Uterus (tissue), 2 donors: ENCODE measurements around the gene HAS3.

Source experiments
- POLR2A ChIP-seq, 2 donors: fragments of 450-650 bp; IDR thresholded peaks; one replicate each; pipeline ENCODE4 v1.6.1; 2016; ENCODE audit warnings: antibody characterized with exemption in 2 of 2, mild to moderate bottlenecking in 1 of 2, moderate library complexity in 1 of 2
- TF ChIP-seq, protein P1 (sequence below), 4 experiments: fragments of 200-600 bp in 2 of 4; fragments of 450-650 bp in 2 of 4; sonication (generic) in 2 of 4; IDR thresholded peaks; one replicate each; pipeline ENCODE4 v1.5.1; 2016 to 2019; ENCODE audit warnings: antibody characterized with exemption in 4 of 4, mild to moderate bottlenecking in 2 of 4, moderate library complexity in 1 of 4

DNA sequence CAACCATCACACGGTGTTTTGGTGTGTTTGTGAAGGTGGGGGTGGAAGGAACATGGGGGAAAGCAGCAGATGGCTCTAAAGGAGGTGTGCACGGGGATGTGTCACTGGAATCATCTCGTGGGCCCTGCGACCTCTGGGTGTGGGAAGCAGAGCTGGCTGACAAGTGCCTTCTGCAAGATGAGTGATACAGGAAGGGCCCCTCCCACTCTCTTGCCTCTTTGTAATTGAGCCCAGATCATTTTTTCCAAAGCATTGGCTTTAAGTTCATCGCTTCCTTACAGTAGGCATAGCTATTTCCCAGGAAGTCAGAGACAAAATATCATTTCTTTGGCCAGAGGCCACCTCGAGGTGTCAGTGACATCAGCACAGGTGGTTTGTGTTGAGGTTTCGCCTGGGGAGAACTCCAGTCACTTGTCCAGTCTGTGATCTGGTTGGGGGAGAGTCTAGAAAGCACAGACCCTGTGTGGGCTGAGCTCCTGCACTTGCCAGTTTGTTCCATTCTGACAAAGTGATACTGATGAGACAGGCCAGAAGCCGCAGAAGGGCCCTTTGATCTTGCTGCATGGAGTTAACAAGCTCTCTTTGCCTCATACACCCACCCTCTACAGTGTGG, 60.9 kb downstream of the HAS3 start:
- TF ChIP-seq POLR2A (IDR thresholded peaks at IDR 0.05): no peak
- TF ChIP-seq, protein P1, sequence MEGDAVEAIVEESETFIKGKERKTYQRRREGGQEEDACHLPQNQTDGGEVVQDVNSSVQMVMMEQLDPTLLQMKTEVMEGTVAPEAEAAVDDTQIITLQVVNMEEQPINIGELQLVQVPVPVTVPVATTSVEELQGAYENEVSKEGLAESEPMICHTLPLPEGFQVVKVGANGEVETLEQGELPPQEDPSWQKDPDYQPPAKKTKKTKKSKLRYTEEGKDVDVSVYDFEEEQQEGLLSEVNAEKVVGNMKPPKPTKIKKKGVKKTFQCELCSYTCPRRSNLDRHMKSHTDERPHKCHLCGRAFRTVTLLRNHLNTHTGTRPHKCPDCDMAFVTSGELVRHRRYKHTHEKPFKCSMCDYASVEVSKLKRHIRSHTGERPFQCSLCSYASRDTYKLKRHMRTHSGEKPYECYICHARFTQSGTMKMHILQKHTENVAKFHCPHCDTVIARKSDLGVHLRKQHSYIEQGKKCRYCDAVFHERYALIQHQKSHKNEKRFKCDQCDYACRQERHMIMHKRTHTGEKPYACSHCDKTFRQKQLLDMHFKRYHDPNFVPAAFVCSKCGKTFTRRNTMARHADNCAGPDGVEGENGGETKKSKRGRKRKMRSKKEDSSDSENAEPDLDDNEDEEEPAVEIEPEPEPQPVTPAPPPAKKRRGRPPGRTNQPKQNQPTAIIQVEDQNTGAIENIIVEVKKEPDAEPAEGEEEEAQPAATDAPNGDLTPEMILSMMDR (IDR thresholded peaks at IDR 0.05): no peak
